PC-9 (cell line): Measurements from ENCODE around the gene USP36. TPM values are rescaled to one million over a fixed set of nuclear protein-coding genes. Genes with fewer than 3 reads are reported as not detected.

Source experiments
- BruUV-seq: library from RNA; stranded (reverse); fragments of 400-500 nt; replicated peaks from 2 replicates; lab custom pipeline; 2021; lab: Mats Ljungman, UMichigan
- CTCF ChIA-PET: fragments of 300-600 bp; sonication (Branson Sonifier 250); formaldehyde crosslinking; loops from one replicate; lab custom pipeline; 2022; ENCODE audit warnings: antibody characterized with exemption; lab: Charles Lee
- POLR2A ChIA-PET: fragments of 300-600 bp; sonication (Branson Sonifier 250); formaldehyde crosslinking; loops from one replicate; lab custom pipeline; 2022; ENCODE audit warnings: antibody characterized with exemption; ENCODE audit not compliant: unreplicated experiment; lab: Charles Lee
- DNase-seq, 2 experiments: peaks; one replicate each; pipeline versions ENCODE4 v3.0.0 to v3.0.0-alpha.2; 2015 to 2022; ENCODE audit warnings: mixed read lengths in 1 of 2
- H2AFZ ChIP-seq: fragments of 200-600 bp; sonication (generic); 2 replicates; pipeline ENCODE4 v1.8.1; 2017; ENCODE audit warnings: antibody characterized with exemption
- H3F3A ChIP-seq: fragments of 200-600 bp; sonication (generic); 2 replicates; pipeline ENCODE4 v1.8.1; 2017; ENCODE audit warnings: antibody characterized with exemption, mild to moderate bottlenecking, low read depth; ENCODE audit not compliant: insufficient read depth
- H3K27ac ChIP-seq: fragments of 200-600 bp; sonication (generic); 2 replicates; pipeline ENCODE4 v1.6.1; 2016; ENCODE audit warnings: mixed run types
- H3K27me3 ChIP-seq: fragments of 200-600 bp; sonication (generic); 2 replicates; pipeline ENCODE4 v1.6.1; 2016; ENCODE audit warnings: low read depth, mixed run types; ENCODE audit not compliant: insufficient read depth
- H3K36me3 ChIP-seq: fragments of 200-600 bp; sonication (generic); 2 replicates; pipeline ENCODE4 v1.6.1; 2016; ENCODE audit warnings: low read depth, mixed run types
- H3K4me1 ChIP-seq: fragments of 200-600 bp; sonication (generic); replicated peaks from 2 replicates; pipeline ENCODE4 v1.6.1; 2016; ENCODE audit warnings: mixed run types; ENCODE audit not compliant: insufficient read depth
- H3K4me2 ChIP-seq: fragments of 200-600 bp; sonication (generic); 2 replicates; pipeline ENCODE4 v1.6.1; 2017; ENCODE audit warnings: mixed run types
- H3K4me3 ChIP-seq: fragments of 200-600 bp; sonication (generic); 2 replicates; pipeline ENCODE4 v1.6.1; 2016; ENCODE audit warnings: mixed run types
- H3K79me2 ChIP-seq: fragments of 200-600 bp; sonication (generic); 2 replicates; pipeline ENCODE4 v1.6.1; 2017; ENCODE audit warnings: low read depth, mixed run types
- H3K9me2 ChIP-seq: fragments of 200-600 bp; sonication (generic); 2 replicates; pipeline ENCODE4 v1.8.1; 2017; ENCODE audit warnings: mild to moderate bottlenecking; ENCODE audit not compliant: insufficient read depth
- H3K9me3 ChIP-seq: fragments of 200-600 bp; sonication (generic); 2 replicates; pipeline ENCODE4 v1.8.1; 2016; ENCODE audit warnings: low read depth; ENCODE audit not compliant: insufficient read depth
- H4K20me1 ChIP-seq: fragments of 200-600 bp; sonication (generic); 2 replicates; pipeline ENCODE4 v1.8.1; 2017; ENCODE audit not compliant: insufficient read depth
- CTCF ChIP-seq: fragments of 200-600 bp; sonication (generic); conservative IDR thresholded peaks from 2 replicates; pipeline ENCODE4 v1.6.1; 2017; ENCODE audit warnings: mixed run types, antibody characterized with exemption, mild to moderate bottlenecking, moderate library complexity
- EZH2 ChIP-seq: fragments of 200-600 bp; sonication (generic); IDR thresholded peaks from 2 replicates; pipeline ENCODE4 v1.8.0; 2017; ENCODE audit warnings: antibody characterized with exemption, low read depth
- intact Hi-C: fragments of 100-400 bp; cut with micrococcal nuclease; formaldehyde crosslinking; loops from one replicate; pipeline ENCODE4 v1.10.0; 2022; ENCODE audit not compliant: unreplicated experiment
- total RNA-seq: library from RNA; stranded (reverse); gene quantifications from 2 replicates; pipeline ENCODE4 v1.2.3, GENCODE V29; 2021

Gene USP36
- total RNA-seq, 1 experiment from 2014 or later, result 46.2 TPM

- no TSS peak for BruUV-seq
- no peaks in the 10 kb centered on the region for H3K9me3 ChIP-seq
- no peak overlapping the region for H3K4me3 ChIP-seq
- CTCF ChIA-PET, result no interaction called here
- H3F3A ChIP-seq, result peaks cover 15% of the 10 kb centered on the region
- intact Hi-C loops, result no loop called here
- H3K4me1 ChIP-seq, result peaks cover 14% of the 10 kb centered on the region
- no peaks in the 10 kb centered on the region for H3K9me2 ChIP-seq
- DNase-seq, result no peak
- H3K27ac ChIP-seq, result peak overlapping the region; percentile 97
- no peak overlapping the region for H3K4me2 ChIP-seq
- TF ChIP-seq EZH2 (no peak), CTCF (no peak)
- POLR2A ChIA-PET, result interaction anchor here (0.6 kb wide), 1 partner anchor 11 kb away, joined by 3 read pairs; no protein-coding TSS in a partner anchor
- no peaks in the 10 kb centered on the region for H3K27me3 ChIP-seq
- H3K79me2 ChIP-seq, result no peaks in the 10 kb centered on the region
- no peak overlapping the region for H2AFZ ChIP-seq
- no peaks in the 10 kb centered on the region for H4K20me1 ChIP-seq
- H3K36me3 ChIP-seq, result no peaks in the 10 kb centered on the region; the same call in 1 of the 2 replicates
Observed at GRCh38 chr17:78861229-78861628, 20.6 kb upstream of the USP36 start.

- Histone ChIP-seq H3K79me2 (no peaks in the 10 kb centered on the region), H4K20me1 (no peaks in the 10 kb centered on the region), H3K27ac (no peak overlapping the region), H3F3A (peaks cover 15% of the 10 kb centered on the region), H3K4me3 (no peak overlapping the region), H3K4me1 (peaks cover 14% of the 10 kb centered on the region), H3K9me2 (no peaks in the 10 kb centered on the region), H3K9me3 (no peaks in the 10 kb centered on the region), H2AFZ (no peak overlapping the region), H3K36me3 (no peaks in the 10 kb centered on the region; the same call in 1 of the 2 replicates), H3K27me3 (no peaks in the 10 kb centered on the region), H3K4me2 (no peak overlapping the region)
- no peak for DNase-seq
- no TSS peak for BruUV-seq
- CTCF ChIA-PET, result interaction anchor here (0.6 kb wide), 1 partner anchor 23 kb away, joined by 4 read pairs; no protein-coding TSS in a partner anchor
- intact Hi-C loops, result no loop called here
- POLR2A ChIA-PET, result no interaction called here
- TF ChIP-seq CTCF (no peak), EZH2 (no peak)
Observed at GRCh38 chr17:78859051-78859450, 18.4 kb upstream of the USP36 start.

- ChIA-PET POLR2A (no interaction called here), CTCF (no interaction called here)
- H3K4me1 ChIP-seq, result peaks cover 9% of the 10 kb centered on the region
- intact Hi-C loops, result no loop called here
- no peak overlapping the region for H2AFZ ChIP-seq
- H3K9me2 ChIP-seq, result no peaks in the 10 kb centered on the region
- BruUV-seq, result no TSS peak
- no peaks in the 10 kb centered on the region for H3K27me3 ChIP-seq
- DNase-seq, result no peak
- TF ChIP-seq EZH2, result no peak
- no peak overlapping the region for H3K27ac ChIP-seq
- H3K4me3 ChIP-seq, result no peak overlapping the region
- no peaks in the 10 kb centered on the region for H4K20me1 ChIP-seq
- no peak overlapping the region for H3K4me2 ChIP-seq
- no peaks in the 10 kb centered on the region for H3K79me2 ChIP-seq
- H3K9me3 ChIP-seq, result no peaks in the 10 kb centered on the region
- peaks cover 6% of the 10 kb centered on the region; the same call in 1 of the 2 replicates for H3F3A ChIP-seq
- H3K36me3 ChIP-seq, result no peaks in the 10 kb centered on the region
Observed at GRCh38 chr17:78857266-78857665, 16.7 kb upstream of the USP36 start.

- intact Hi-C loops, result no loop called here
- TF ChIP-seq CTCF (no peak), EZH2 (no peak)
- Histone ChIP-seq H3K27me3 (no peaks in the 10 kb centered on the region), H2AFZ (no peak overlapping the region), H3K36me3 (no peaks in the 10 kb centered on the region), H3K9me2 (no peaks in the 10 kb centered on the region), H3F3A (no peaks in the 10 kb centered on the region), H3K27ac (no peak overlapping the region), H3K9me3 (no peaks in the 10 kb centered on the region), H3K4me1 (no peaks in the 10 kb centered on the region), H3K79me2 (no peaks in the 10 kb centered on the region), H3K4me2 (no peak overlapping the region), H3K4me3 (no peak overlapping the region), H4K20me1 (no peaks in the 10 kb centered on the region)
- DNase-seq, result no peak
- BruUV-seq, result no TSS peak
- CTCF ChIA-PET, result no interaction called here
- POLR2A ChIA-PET, result no interaction called here
Observed at GRCh38 chr17:78855561-78856165, 15.0 kb upstream of the USP36 start.
